ENCODE results near the gene ITPKC.
A peak's percentile ranks its signal among the peaks of the same experiment; 100 is the strongest.

ITPKC gene

GRCh38 chr19:40716482-40717324 lies at the start of gene ITPKC, which contains the start of gene COQ8B:
Gene ITPKC, plus strand, starts transcription at chr19:40717112. Its CDS starts 24 bp downstream, at chr19:40717136.
Gene COQ8B, minus strand, starts transcription at chr19:40716886. Its CDS starts 2,254 bp downstream, at chr19:40714632.
- peak within 1 kb of the TSS; percentile 62 for H3K4me3 ChIP-seq
- in situ Hi-C loops (cut with MboI; ENCODE audit: low sequenced_read_pairs) = no loop called here
- H3K4me1 ChIP-seq = peaks cover 15% of the 10 kb centered on the region
- no peaks in the 10 kb centered on the region for H3K9me3 ChIP-seq
- DNase-seq (ENCODE audit: low spot score in 2 of 2) = peak; percentile 94 to 100
- H3K27me3 ChIP-seq (ENCODE audit: low read depth) = no peaks in the 10 kb centered on the region
- H3K36me3 ChIP-seq (replicated peaks) = peaks cover 4% of the 10 kb centered on the region; the same call in 1 of the 2 replicates

DNA sequence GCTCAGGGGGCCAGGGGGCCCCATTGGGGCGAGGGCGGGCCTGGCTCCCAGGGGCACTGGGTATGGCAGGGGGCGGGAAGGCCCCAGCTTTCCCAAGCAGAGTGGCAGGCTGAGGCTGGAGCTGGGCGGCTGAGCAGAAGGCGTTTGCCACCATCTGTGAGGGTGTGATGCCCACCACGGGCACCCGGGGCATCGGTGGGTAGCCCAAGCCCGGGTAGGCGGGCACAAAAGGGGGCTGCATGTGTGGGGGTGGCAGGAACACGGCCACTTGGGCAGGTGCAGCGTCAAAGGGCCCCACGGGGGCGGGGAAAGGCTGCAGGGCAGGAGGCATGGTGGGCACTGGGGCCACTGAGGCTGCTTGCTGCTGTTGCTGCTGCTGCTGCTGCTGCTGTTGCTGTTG lies 49.3 kb upstream of the ITPKC start:
- Histone ChIP-seq H3K9me3 (no peaks in the 10 kb centered on the region), H3K36me3 (replicated peaks) (peaks cover 39% of the 10 kb centered on the region), H3K4me1 (peaks cover 7% of the 10 kb centered on the region; the same call in 1 of the 2 replicates), H3K4me3 (no peak overlapping the region), H3K27me3 (ENCODE audit: low read depth) (no peaks in the 10 kb centered on the region)
- no peak for DNase-seq (ENCODE audit: low spot score in 2 of 2)
- in situ Hi-C loops (cut with MboI; ENCODE audit: low sequenced_read_pairs) = loop anchor here (10.0 to 25.0 kb wide), 3 partner anchors 157 to 477 kb away; no protein-coding TSS in a partner anchor

- H3K36me3 ChIP-seq (replicated peaks) = peaks cover 52% of the 10 kb centered on the region
- no peaks in the 10 kb centered on the region for H3K27me3 ChIP-seq (ENCODE audit: low read depth)
- in situ Hi-C loops (cut with MboI; ENCODE audit: low sequenced_read_pairs) = loop anchor here (10.0 to 25.0 kb wide), 3 partner anchors 156 to 476 kb away; no protein-coding TSS in a partner anchor
- DNase-seq (ENCODE audit: low spot score in 2 of 2) = no peak
- H3K9me3 ChIP-seq = no peaks in the 10 kb centered on the region
- H3K4me1 ChIP-seq = no peaks in the 10 kb centered on the region
- H3K4me3 ChIP-seq = no peak overlapping the region
Measured at GRCh38 chr19:40668991-40669614, 47.8 kb upstream of the ITPKC start.

GRCh38 chr19:40671404-40671803 lies 45.5 kb upstream of the ITPKC start:
- H3K36me3 ChIP-seq (replicated peaks) = peaks cover 58% of the 10 kb centered on the region
- in situ Hi-C loops (cut with MboI; ENCODE audit: low sequenced_read_pairs) = loop anchor here (25.0 kb wide), 1 partner anchor 241 kb away; no protein-coding TSS in a partner anchor
- H3K9me3 ChIP-seq = no peaks in the 10 kb centered on the region

GRCh38 chr19:40672038-40672437 lies 44.9 kb upstream of the ITPKC start:
- no peaks in the 10 kb centered on the region for H3K4me1 ChIP-seq
- DNase-seq (ENCODE audit: low spot score in 2 of 2) = no peak
- no peak overlapping the region for H3K4me3 ChIP-seq
- peaks cover 61% of the 10 kb centered on the region for H3K36me3 ChIP-seq (replicated peaks)
- no peaks in the 10 kb centered on the region for H3K27me3 ChIP-seq (ENCODE audit: low read depth)
- H3K9me3 ChIP-seq = no peaks in the 10 kb centered on the region
- in situ Hi-C loops (cut with MboI; ENCODE audit: low sequenced_read_pairs) = loop anchor here (25.0 kb wide), 1 partner anchor 240 kb away; no protein-coding TSS in a partner anchor

More at GRCh38 chr19:40671404-40671803, 45.5 kb upstream of the ITPKC start:
- no peak overlapping the region for H3K4me3 ChIP-seq
- no peaks in the 10 kb centered on the region for H3K4me1 ChIP-seq
- H3K27me3 ChIP-seq (ENCODE audit: low read depth) = no peaks in the 10 kb centered on the region
- no peak for DNase-seq (ENCODE audit: low spot score in 2 of 2)

DNA sequence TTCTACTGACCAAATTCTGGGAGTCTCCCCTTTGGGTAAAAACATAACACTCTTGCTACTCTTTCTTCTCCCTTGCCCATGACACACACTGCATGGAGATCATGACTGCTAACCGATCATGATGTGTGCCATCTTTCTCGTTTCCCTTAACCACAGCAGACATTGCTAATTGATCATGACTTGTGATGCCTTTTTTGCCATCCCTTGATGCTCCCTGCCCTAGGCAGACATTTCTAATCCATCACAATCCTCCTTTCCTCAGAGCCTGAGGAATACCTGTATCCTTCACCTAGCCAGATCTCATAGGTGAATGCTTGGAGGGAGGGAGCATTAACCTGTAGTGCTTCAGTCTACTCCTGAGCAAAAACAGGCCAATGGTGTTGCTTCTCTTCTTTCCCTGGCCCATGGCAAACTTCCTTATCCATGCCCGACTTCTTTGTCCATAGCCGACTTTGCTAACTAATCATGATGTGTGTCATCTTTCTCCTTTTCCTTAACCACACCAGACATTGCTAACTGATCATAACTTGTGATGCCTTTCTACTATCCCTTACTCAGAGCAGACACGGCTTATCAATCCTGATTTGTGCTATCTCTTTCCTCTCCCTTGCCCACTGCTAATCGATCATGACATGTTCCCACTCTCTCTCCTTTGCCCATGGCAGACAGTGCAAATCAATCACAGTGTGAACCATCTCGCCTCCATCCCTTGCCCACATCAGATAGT lies 44.2 kb upstream of the ITPKC start:
- Histone ChIP-seq H3K4me1 (no peaks in the 10 kb centered on the region), H3K9me3 (no peaks in the 10 kb centered on the region), H3K4me3 (no peak overlapping the region), H3K36me3 (replicated peaks) (peaks cover 67% of the 10 kb centered on the region), H3K27me3 (ENCODE audit: low read depth) (no peaks in the 10 kb centered on the region)
- in situ Hi-C loops (cut with MboI; ENCODE audit: low sequenced_read_pairs) = loop anchor here (25.0 kb wide), 1 partner anchor 240 kb away; no protein-coding TSS in a partner anchor
- no peak for DNase-seq (ENCODE audit: low spot score in 2 of 2)

- Histone ChIP-seq H3K4me3 (no peak overlapping the region), H3K36me3 (replicated peaks) (peaks cover 67% of the 10 kb centered on the region), H3K4me1 (no peaks in the 10 kb centered on the region), H3K27me3 (ENCODE audit: low read depth) (no peaks in the 10 kb centered on the region), H3K9me3 (no peaks in the 10 kb centered on the region)
- in situ Hi-C loops (cut with MboI; ENCODE audit: low sequenced_read_pairs) = loop anchor here (25.0 kb wide), 1 partner anchor 239 kb away; no protein-coding TSS in a partner anchor
- no peak for DNase-seq (ENCODE audit: low spot score in 2 of 2)
Measured at GRCh38 chr19:40673397-40673796, 43.5 kb upstream of the ITPKC start.

DNA sequence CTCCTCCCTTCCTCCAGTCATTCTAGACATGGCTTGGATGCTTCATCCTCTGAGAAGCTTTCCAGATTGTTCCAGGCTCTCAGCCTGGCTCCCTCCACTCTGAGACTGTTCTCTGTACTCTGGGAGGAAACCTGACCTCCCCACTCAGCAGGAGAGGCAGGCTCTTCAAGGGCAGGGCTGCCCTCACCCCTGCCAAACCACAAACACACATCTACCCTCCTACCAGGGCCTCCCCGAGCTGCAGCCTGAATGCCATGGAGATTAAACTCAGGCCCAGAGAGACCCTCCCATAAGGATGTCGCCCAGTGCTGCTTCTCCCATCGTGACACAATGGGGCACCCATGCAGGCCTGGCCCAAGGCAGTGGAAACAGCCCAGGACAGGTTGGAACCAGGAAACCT lies 42.6 kb upstream of the ITPKC start:
- Histone ChIP-seq H3K27me3 (ENCODE audit: low read depth) (no peaks in the 10 kb centered on the region), H3K9me3 (no peaks in the 10 kb centered on the region), H3K4me1 (no peaks in the 10 kb centered on the region), H3K36me3 (replicated peaks) (peaks cover 63% of the 10 kb centered on the region), H3K4me3 (no peak overlapping the region)
- DNase-seq (ENCODE audit: low spot score in 2 of 2) = no peak
- in situ Hi-C loops (cut with MboI; ENCODE audit: low sequenced_read_pairs) = loop anchor here (25.0 kb wide), 1 partner anchor 238 kb away; no protein-coding TSS in a partner anchor

DNA sequence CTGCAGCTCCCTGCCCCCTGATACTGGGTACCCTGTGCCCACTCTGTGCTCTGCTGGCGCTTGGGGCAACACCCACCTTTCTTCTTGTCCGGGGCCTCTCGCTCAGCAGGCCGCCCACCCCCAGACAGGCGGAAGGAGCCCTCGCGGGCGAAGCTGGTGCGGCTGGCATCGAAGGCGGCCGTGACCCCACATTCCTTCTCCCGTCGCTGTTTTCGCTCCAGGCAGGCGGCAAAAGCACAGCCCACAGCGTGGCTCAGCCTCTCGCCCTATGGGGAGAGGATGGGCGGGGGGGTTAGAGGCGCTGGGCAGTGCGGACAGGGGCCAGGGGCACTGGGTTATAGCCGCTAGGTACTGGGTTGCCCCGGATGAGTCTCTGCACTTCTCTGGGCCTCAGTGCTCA lies 39.8 kb upstream of the ITPKC start:
- in situ Hi-C loops (cut with MboI; ENCODE audit: low sequenced_read_pairs) = no loop called here
- peaks cover 62% of the 10 kb centered on the region for H3K36me3 ChIP-seq (replicated peaks)
- no peaks in the 10 kb centered on the region for H3K9me3 ChIP-seq
- no peaks in the 10 kb centered on the region for H3K4me1 ChIP-seq
- no peak for DNase-seq (ENCODE audit: low spot score in 2 of 2)
- no peak overlapping the region for H3K4me3 ChIP-seq
- no peaks in the 10 kb centered on the region for H3K27me3 ChIP-seq (ENCODE audit: low read depth)

- Histone ChIP-seq H3K9me3 (no peaks in the 10 kb centered on the region), H3K27me3 (ENCODE audit: low read depth) (no peaks in the 10 kb centered on the region), H3K4me3 (no peak overlapping the region), H3K36me3 (replicated peaks) (peaks cover 49% of the 10 kb centered on the region), H3K4me1 (no peaks in the 10 kb centered on the region)
- in situ Hi-C loops (cut with MboI; ENCODE audit: low sequenced_read_pairs) = no loop called here
- DNase-seq (ENCODE audit: low spot score in 2 of 2) = no peak
Measured at GRCh38 chr19:40681039-40681438, 35.9 kb upstream of the ITPKC start.

DNA sequence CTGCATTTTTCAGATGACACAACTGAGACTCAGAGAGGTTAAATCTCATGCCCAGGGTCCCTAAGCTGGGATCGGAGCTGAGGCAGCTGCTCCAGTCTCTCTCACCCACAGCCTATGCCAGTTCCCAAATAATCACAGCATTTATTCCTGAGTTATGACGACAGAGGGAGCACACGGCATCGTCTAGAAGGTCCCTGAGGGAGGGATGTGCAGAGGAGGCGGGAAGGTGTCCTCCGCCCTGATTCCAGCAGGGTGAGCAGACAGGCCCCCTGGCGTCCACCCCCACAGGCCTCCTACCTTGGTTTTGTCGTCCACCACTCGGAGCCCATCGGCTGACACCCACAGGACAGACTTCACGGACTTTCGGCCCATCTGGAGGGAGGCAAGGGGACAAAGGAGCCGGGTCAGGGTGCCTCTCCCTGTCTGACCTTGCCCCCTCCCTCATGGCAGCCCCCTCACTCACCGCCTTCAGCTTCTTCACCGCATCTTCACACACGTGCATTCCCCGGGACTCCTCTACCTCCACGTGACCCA lies 34.4 kb upstream of the ITPKC start:
- Histone ChIP-seq H3K9me3 (no peaks in the 10 kb centered on the region), H3K4me3 (no peak overlapping the region), H3K36me3 (replicated peaks) (peaks cover 49% of the 10 kb centered on the region), H3K27me3 (ENCODE audit: low read depth) (no peaks in the 10 kb centered on the region), H3K4me1 (no peaks in the 10 kb centered on the region)
- in situ Hi-C loops (cut with MboI; ENCODE audit: low sequenced_read_pairs) = no loop called here
- DNase-seq (ENCODE audit: low spot score in 2 of 2) = no peak

GRCh38 chr19:40683437-40683836 lies 33.5 kb upstream of the ITPKC start:
- no peaks in the 10 kb centered on the region for H3K9me3 ChIP-seq

GRCh38 chr19:40684280-40684679 lies 32.6 kb upstream of the ITPKC start:
- Histone ChIP-seq H3K9me3 (no peaks in the 10 kb centered on the region), H3K36me3 (replicated peaks) (peaks cover 34% of the 10 kb centered on the region), H3K4me1 (peaks cover 5% of the 10 kb centered on the region; the same call in 1 of the 2 replicates), H3K4me3 (no peak overlapping the region), H3K27me3 (ENCODE audit: low read depth) (no peaks in the 10 kb centered on the region)
- DNase-seq (ENCODE audit: low spot score in 2 of 2) = no peak
- in situ Hi-C loops (cut with MboI; ENCODE audit: low sequenced_read_pairs) = no loop called here

More at GRCh38 chr19:40683437-40683836, 33.5 kb upstream of the ITPKC start:
- Histone ChIP-seq H3K4me1 (no peaks in the 10 kb centered on the region; the same call in 1 of the 2 replicates), H3K36me3 (replicated peaks) (peaks cover 39% of the 10 kb centered on the region), H3K4me3 (no peak overlapping the region), H3K27me3 (ENCODE audit: low read depth) (no peaks in the 10 kb centered on the region)
- in situ Hi-C loops (cut with MboI; ENCODE audit: low sequenced_read_pairs) = no loop called here
- no peak for DNase-seq (ENCODE audit: low spot score in 2 of 2)
